GM18505 (cell line): ENCODE measurements around the gene PTPRF.
"Not testable (repeated sequence)": the region's sequence is repeated elsewhere in the genome, so short reads cannot be mapped to it uniquely, and the experiment has no call there.

ENCODE experiments used
- ATAC-seq: cut with Tn5 transposase; IDR thresholded peaks from one replicate; pipeline ENCODE4 v1.9.1; 2021; ENCODE audit not compliant: unreplicated experiment
- POLR2A ChIP-seq: IDR thresholded peaks from 4 replicates; pipeline ENCODE4 v1.6.1; 2011; ENCODE audit warnings: borderline replicate concordance; ENCODE audit not compliant: insufficient read depth, insufficient read length; ENCODE audit errors: extremely low read depth

Gene PTPRF

DNA sequence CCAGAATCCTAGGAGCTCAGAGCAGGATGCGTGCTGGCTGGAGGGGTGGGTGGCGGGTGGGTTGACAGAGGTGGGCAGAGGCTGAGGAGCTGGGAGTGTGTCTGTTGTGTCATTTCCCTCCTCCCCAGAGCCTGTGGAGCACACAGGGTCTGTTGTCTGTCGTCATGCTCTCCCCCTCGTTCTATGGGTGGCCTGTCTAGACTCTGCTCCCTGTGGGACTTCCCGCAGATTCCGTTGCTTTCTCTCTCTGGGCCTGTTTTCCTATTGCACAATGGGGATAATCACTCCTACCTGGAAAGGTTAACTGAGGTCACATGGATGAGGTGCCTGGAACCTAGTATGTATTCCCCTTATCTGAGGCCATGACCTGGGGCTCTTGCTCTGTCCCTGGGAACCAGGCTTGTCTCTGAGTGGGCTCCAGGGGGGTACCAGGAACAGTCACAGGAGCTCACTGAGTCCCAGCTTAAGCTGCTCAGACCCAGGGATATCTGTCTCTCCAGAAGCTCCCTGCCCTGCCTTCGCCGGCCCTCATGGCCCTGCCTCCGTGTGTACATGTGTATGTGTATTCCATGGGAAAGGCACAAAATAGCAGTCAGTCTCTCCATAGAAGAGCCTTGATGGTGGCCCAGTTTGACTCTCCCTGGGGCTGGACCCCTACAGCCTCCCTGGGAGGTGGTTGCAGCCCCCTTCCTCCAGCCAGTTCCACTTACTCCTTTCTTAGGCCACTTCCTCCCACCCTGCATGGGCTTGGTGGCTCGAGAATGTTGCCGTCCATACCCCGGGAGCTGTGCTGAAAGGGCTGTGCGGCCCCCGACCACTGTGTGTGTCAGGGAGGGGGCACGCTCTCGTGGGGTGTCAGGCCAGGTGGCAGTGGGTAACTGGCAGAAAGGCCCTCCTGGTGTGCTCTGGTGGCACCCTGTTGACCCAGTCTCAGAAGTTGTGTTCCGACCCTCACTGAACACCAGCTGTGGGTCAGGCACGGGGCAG lies 17.9 kb downstream of the PTPRF start:
- no peak for ATAC-seq
- TF ChIP-seq POLR2A: no peak

DNA sequence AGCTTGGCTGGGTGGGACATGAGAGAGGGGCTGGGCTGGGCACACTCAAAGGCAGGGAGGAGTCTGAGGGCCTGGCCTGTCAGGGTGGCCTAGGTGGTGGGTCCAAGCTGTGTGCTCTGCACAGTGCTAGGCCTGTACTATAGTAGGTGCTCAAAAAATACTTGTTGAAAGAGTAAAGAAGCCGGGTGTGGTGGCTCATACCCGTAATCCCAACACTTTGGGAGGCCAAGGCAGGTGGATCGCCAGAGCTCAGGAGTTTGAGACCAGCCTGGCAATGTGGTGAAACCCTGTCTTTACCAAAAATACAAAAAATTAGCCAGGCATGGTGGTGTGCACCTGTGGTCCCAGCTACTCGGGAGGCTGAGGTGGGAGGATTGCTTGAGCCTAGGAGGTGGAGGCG lies 18.7 kb downstream of the PTPRF start:
- not testable (repeated sequence) for ATAC-seq

DNA sequence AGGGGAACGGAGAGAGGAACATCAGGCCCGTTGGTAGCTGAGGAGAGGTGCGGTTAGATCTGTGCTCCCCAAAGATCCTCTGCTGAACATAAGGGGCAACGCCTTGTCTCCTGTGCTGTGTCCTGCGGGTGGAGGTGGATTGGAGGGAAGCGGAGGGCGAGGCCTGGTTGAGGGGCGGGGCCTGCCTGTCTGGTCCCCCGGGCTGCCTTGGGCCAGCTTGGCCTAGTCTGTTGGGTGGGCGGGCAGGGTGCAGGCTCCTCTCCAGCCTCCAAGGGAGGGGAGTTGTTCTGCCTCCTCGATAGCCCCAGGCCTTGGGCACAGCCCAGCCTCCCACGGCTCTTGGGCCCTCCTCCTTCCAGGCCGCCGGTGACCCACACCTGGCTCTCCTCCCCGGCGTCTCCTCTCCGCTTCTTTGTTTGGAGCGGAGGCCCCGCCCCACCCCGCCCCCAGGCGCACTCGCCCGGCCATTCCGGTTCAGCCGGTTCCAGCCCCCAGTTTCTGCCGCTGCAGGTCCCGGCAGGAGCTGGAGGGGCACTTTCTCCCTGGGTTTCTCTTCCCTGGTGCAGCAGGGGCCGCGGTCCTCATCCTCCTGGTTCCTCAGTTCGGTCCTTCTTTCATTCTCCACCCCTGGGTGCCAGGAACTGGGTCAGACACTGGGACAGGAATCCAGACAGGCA lies 19.4 kb downstream of the PTPRF start:
- TF ChIP-seq POLR2A: no peak
- ATAC-seq: no peak

DNA sequence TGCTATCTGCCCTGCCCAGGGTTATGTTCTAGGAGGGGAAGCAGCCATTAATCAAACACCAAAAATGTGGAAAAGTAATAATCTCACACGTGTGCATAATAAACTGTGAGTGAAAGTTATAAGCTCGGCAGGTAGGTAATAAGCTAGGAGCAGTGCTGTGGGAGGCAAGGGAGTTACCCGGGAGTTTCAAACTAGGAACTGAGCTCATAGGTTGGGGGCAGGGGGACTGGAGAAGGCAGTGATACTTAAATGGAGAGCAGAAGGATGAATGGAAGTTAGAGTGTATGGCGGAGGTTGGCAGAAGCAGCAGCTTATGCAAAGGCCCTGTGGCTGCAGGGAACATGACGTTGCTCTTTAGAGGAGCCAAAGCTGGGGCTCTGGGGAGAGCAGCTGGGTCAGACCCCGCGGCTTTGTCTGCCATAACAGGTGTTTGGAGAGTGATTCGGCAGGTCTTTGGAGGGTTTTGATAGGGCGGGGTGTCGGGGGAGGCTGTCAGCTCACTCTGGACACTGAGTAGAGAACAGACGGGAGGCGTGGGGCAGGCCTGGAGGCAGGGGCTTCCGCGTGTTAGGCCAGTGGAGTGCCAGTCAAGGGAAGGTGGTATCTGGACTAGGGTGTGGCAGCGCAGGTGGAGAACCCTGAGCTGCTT lies 20.0 kb downstream of the PTPRF start:
- ATAC-seq: no peak
- TF ChIP-seq POLR2A: no peak

DNA sequence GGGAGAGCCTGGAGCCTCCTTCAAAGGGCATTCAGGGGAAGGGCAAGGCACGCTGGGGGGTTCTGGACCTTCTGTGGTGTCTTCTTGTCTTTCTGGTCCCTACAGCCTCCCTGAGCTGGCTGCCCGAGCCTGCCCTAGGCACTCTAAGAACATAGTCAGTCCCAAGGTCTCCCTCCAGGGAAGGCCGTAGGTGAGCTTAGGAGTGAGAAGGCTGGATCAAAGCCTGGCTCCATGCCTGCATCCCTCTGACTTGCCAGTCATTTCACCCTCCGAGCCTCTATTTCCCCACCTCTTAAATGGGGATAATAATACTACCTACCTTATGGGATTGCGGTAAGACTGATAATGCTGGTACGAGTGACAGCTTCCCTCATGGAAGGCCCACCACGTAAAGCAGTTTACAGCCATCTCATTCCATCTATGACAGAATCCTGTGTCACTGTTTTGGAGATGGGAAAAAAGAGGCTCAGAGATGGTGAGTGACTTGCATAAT lies 20.8 kb downstream of the PTPRF start:
- no peak for TF ChIP-seq POLR2A
- ATAC-seq: no peak

DNA sequence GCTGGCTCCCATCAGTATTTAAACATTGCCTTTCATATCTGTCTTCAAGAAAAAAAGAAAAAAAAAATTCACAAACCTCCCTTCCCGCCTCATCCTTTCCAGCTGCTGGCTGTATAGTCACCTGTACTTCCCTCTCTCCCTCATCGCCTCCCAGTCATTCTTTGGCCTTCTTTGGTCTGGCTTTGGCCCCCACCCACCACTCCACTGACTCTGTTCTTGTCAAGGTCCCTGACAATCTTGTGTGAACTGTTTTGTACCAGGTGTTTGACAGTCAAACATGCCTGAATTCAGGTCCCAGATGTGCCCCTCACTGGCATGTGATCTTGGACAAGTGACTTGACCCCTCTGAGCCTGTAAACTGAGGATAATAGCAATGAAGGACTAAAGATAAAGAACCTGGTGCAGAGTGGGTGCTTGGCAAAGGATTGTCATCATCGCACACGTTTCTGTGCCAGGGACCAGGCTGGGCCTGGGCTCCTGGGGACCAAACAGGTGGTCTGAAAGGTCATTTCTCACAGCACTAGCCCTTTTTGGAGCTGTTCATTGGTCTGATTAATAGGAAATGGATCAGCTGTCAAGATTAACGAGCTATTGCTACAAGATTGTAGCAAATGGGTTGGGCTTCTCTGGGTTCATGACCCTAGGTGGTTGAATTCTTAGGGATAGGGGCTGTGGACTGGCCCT lies 21.5 kb downstream of the PTPRF start:
- no peak for TF ChIP-seq POLR2A

DNA sequence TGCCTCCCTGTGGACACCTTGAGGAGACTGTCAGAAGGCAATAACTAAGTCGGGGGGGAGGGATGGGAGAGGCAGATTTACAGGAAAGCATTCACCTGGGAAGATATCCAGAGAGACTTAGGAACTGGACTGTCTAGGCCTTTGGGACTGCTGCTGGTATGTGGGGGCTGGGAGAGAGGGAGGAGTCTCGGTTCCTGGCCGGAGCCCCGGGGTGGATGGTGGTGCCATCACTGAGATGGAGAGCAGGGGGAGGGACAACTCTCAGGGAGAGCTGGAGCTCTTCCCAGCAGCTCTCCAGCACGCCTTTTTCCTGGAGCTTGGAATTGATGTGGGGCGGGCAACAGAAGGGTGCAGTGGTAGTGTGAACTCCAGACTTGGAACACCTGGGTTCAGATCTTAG lies 22.1 kb downstream of the PTPRF start:
- no peak for ATAC-seq
- no peak for TF ChIP-seq POLR2A

More for the DNA sequence above, 21.5 kb downstream of the PTPRF start:
- no peak for ATAC-seq

DNA sequence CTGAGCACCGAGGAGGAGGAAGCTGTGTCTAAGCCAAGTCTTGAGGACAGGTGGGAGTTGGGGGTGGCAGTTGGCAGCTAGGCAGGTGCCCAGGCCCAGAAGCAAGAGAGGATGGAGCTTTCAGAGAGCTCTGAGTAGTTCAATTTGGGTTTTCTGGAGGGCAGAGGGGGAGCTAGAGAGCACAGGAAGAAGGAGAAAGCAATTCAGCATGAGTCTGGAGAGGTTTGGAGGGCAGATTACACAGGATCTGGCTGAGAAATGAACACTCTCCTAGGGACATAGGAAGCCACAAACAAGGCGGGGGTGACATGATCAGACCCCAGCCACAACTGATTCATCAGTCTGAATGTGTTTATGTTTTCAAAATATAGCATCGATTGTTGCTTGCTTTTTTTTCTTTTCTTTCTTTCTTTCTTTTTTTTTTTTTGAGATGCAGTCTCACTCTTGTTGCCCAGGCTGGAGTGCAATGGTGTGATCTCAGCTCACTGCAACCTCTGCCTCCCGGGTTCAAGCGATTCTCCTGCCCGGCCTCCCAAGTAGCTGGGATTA lies 23.8 kb downstream of the PTPRF start:
- TF ChIP-seq POLR2A: no peak
- no peak for ATAC-seq

DNA sequence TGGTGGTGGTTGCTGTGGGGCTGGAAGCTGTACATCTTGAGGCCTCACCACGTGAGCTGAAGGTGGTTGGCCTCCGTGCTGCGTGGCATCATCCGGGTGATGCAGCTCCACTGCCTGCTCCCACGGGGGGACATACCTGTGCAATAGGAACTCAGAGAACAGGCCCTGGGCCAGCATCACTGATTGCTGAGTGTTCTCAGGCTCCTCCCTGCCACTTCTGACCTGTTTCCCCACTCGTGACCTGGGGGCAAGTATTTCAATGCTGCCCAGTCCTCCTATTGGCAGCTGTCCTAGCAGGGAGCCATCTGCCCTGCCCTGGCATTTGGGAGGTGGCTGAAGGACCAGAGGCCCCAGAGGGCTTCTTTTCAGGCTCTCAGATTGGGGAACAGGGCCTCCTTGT lies 26.1 kb downstream of the PTPRF start:
- no peak for ATAC-seq

DNA sequence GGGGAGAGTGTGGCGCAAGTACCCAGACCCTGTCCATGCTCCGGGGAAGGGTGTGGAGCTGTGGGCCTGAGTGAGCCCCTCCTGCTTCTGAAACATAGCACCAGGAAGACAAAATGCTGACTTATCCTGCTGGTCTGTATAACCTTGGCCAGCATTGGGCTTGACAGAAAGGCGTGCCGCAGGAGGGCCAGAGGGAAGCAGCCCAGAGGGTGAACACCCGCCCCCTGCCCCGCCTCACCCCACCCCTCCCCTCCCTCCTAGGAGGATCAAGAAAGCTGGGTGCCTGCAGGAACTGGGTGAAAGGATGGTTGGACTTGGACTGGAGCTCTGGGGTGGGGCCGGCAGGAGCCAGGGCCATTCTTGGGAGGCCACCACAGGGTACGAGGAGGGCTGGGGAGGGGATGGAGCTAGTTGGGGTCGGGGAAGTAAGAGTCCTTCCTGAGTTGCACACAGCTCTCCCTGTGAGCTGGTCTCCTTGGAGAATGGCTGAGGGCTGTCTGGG lies 27.1 kb downstream of the PTPRF start:
- ATAC-seq: no peak
- no peak for TF ChIP-seq POLR2A

More for the DNA sequence above, 26.1 kb downstream of the PTPRF start:
- TF ChIP-seq POLR2A: no peak

DNA sequence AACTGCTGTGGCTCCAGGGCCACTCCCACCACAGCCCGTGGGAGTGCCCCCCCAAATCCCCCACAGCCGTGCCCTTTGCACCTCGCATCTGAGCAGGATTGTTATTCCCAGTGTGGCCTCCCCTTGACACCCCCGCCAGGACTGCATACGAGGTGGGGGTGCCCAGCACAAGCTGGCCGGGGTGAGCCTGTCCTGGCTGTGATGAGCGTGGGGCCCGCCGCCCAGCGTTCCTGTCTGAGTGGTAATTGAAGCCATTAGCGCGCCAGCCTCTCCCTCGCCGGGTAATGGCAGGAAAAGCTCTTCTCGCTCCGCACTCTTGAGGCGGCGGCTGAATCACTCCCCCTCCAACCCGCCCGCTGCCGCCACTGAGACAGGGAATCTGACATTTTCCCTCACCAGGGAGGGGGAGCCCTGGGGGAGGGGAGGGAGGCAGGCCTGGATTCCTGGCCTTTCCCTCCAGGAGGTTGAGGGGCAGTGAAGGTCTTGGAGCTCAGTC lies 27.7 kb downstream of the PTPRF start:
- no peak for ATAC-seq
- TF ChIP-seq POLR2A: no peak

DNA sequence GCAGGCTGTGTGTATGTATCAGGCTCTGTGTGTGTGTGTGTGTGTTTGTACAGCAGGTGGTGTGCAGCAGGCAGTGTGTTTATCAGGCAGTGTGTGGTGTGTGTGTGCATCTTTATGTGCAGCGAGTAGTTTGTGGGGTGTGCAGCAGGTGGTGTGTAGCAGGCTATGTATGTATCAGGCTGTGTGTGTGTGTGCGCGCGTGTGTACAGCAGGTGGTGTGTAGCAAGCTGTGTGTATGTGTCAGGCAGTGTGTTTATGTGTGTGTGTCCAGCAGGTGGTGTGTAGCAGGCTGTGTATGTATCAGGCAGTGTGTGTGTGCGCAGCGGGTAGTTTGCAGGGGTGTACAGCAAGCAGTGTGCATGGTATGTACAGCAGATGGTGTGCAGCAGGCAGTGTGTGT lies 29.0 kb downstream of the PTPRF start:
- ATAC-seq: no peak
- TF ChIP-seq POLR2A: no peak
